KMS-11 (cell line): ENCODE measurements around the gene ADAP1.

Experiments
- H2AFZ ChIP-seq: fragments of 200-600 bp; sonication (generic); 2 replicates; pipeline ENCODE4 v1.6.1; 2016; ENCODE audit warnings: antibody characterized with exemption, mixed run types, low read depth
- H3K27ac ChIP-seq: fragments of 200-600 bp; sonication (generic); 2 replicates; pipeline ENCODE4 v1.6.1; 2016; ENCODE audit warnings: mild to moderate bottlenecking, mixed run types
- H3K27me3 ChIP-seq: fragments of 200-600 bp; sonication (generic); 2 replicates; pipeline ENCODE4 v1.6.1; 2017; ENCODE audit warnings: mild to moderate bottlenecking, low read depth, mixed run types, moderate library complexity; ENCODE audit not compliant: insufficient read depth
- H3K36me3 ChIP-seq: fragments of 200-600 bp; sonication (generic); 2 replicates; pipeline ENCODE4 v1.6.1; 2017; ENCODE audit warnings: mild to moderate bottlenecking, mixed run types; ENCODE audit not compliant: insufficient read depth
- H3K4me1 ChIP-seq: fragments of 200-600 bp; sonication (generic); 2 replicates; pipeline ENCODE4 v1.6.1; 2016; ENCODE audit warnings: mild to moderate bottlenecking, low read depth, mixed run types; ENCODE audit not compliant: poor library complexity, severe bottlenecking
- H3K4me2 ChIP-seq: fragments of 200-600 bp; sonication (generic); 2 replicates; pipeline ENCODE4 v1.7.0; 2016; ENCODE audit warnings: mild to moderate bottlenecking, mixed run types
- H3K4me3 ChIP-seq: fragments of 200-600 bp; sonication (generic); IDR thresholded peaks from 2 replicates; pipeline ENCODE4 v1.6.1; 2017; ENCODE audit warnings: low read depth, low read length, mixed read lengths; ENCODE audit not compliant: insufficient read depth
- H3K79me2 ChIP-seq: fragments of 200-600 bp; sonication (generic); 2 replicates; pipeline ENCODE4 v1.6.1; 2016; ENCODE audit warnings: low read depth, mixed run types; ENCODE audit not compliant: insufficient read depth
- H3K9ac ChIP-seq: fragments of 200-600 bp; sonication (generic); 2 replicates; pipeline ENCODE4 v1.6.1; 2016; ENCODE audit warnings: mild to moderate bottlenecking, mixed run types
- H4K20me1 ChIP-seq: fragments of 200-600 bp; sonication (generic); 2 replicates; pipeline ENCODE4 v1.6.1; 2016; ENCODE audit warnings: mild to moderate bottlenecking, mixed run types; ENCODE audit not compliant: insufficient read depth
- CTCF ChIP-seq: fragments of 200-600 bp; sonication (generic); conservative IDR thresholded peaks from 2 replicates; pipeline ENCODE4 v1.6.1; 2017; ENCODE audit warnings: low read depth, mild to moderate bottlenecking, antibody characterized with exemption, low read length, moderate library complexity, mixed read lengths

Gene ADAP1

DNA sequence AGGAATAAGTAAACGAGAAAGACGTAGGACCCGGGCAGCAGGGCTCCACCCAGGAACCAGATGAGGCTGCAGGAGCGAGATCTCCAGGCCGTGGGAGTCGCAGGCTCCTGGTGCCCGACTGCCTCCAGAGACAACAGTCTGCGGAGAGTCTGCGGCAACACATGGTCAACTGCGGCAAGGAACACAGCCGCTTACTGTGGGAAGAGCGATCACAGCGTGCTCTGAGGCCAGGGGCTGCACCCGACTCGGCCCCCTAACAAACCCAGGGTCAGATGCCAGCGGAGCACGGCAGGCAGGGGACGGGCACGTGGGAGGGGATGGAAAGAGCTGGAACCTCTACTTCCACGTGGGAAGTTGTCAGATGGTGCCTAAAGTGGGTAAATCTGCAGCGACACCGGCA lies 51.5 kb downstream of the ADAP1 start:
- Histone ChIP-seq H3K36me3 (no peaks in the 10 kb centered on the region), H4K20me1 (no peaks in the 10 kb centered on the region), H3K4me2 (no peak overlapping the region), H3K27me3 (peaks cover 8% of the 10 kb centered on the region), H2AFZ (no peak overlapping the region), H3K4me1 (peaks cover 5% of the 10 kb centered on the region), H3K9ac (no peak overlapping the region), H3K79me2 (no peaks in the 10 kb centered on the region), H3K4me3 (no peak overlapping the region), H3K27ac (no peak overlapping the region)
- TF ChIP-seq CTCF, result no peak

DNA sequence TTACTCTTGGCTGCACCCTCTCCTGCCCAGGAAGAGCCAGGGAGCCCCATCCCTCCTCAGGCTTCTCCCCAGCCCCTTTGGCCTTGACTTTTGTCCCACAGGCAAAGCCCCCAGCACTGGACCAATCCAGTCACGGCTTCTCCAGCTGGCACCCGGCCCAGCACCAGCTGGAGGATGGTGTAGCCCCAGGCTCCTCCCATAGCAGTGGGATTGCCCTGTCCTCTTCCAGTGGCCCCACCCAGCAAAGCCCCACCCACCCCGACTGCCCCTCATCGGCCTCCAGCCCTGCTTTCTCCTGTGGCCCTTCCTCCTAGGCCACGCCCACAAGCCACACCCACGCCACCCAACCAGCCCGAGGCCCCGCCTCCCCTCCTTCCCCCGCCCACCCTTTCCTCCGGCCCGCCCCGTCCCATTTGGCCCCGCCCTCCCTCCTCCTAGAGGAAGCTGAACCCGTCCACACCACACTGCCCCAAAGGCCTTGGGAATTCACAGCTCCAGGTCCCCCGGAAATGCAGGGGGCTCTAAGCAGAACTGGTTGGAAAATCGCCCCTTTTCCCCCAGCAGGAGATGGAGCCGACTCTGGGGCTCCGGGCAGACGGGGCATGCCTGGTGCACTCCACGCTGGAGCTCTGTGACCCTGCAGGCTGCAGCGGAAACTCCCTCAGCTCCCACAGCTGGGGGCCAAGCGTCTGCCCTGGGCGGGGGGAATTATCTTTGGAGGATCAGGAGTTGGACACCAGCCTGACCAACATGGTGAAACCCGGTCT lies 52.9 kb downstream of the ADAP1 start:
- Histone ChIP-seq H3K4me1 (peaks cover 5% of the 10 kb centered on the region), H3K9ac (no peak overlapping the region), H4K20me1 (no peaks in the 10 kb centered on the region), H3K4me3 (no peak overlapping the region), H2AFZ (peak overlapping the region; percentile 78; the same call in 1 of the 2 replicates), H3K4me2 (peak overlapping the region; percentile 51), H3K27me3 (no peaks in the 10 kb centered on the region), H3K79me2 (no peaks in the 10 kb centered on the region), H3K36me3 (no peaks in the 10 kb centered on the region), H3K27ac (no peak overlapping the region)
- no peak for TF ChIP-seq CTCF

DNA sequence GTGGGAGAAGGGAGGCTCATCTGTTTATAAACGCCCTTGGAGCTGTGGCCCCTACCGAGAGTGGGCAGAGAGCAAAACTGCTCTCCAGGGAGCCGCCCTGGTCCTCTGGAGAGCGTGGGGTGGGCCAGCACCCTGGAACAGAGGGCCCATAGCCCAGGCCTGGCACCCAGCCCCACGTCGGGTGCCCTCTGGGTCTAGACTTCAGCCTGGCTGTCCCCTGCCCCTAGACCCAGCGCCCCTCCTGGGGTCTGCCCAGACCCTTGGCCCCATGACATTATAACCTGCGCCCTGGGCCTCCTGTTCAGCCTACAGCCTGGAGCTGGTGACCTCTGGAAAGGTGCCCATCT lies 53.5 kb downstream of the ADAP1 start:
- no peak overlapping the region for H3K4me3 ChIP-seq
- no peaks in the 10 kb centered on the region for H3K79me2 ChIP-seq
- no peak overlapping the region for H3K4me2 ChIP-seq
- peaks cover 5% of the 10 kb centered on the region for H3K4me1 ChIP-seq
- H3K36me3 ChIP-seq, result no peaks in the 10 kb centered on the region
- no peak overlapping the region for H3K27ac ChIP-seq
- no peaks in the 10 kb centered on the region for H3K27me3 ChIP-seq
- no peak overlapping the region for H2AFZ ChIP-seq
- no peaks in the 10 kb centered on the region for H4K20me1 ChIP-seq
- no peak overlapping the region for H3K9ac ChIP-seq
- TF ChIP-seq CTCF, result no peak

GRCh38 chr7:900331-901040 lies 54.0 kb downstream of the ADAP1 start:
- TF ChIP-seq CTCF, result no peak
- H3K27me3 ChIP-seq, result no peaks in the 10 kb centered on the region
- H3K27ac ChIP-seq, result no peak overlapping the region
- H3K4me2 ChIP-seq, result no peak overlapping the region
- no peaks in the 10 kb centered on the region for H3K79me2 ChIP-seq
- H3K4me1 ChIP-seq, result peaks cover 5% of the 10 kb centered on the region
- no peak overlapping the region for H3K4me3 ChIP-seq
- no peaks in the 10 kb centered on the region for H3K36me3 ChIP-seq
- no peaks in the 10 kb centered on the region for H4K20me1 ChIP-seq
- H3K9ac ChIP-seq, result no peak overlapping the region
- no peak overlapping the region for H2AFZ ChIP-seq
